Measurements from ENCODE around the gene PNMA8C.
A peak's percentile ranks its signal among the peaks of the same experiment; 100 is the strongest.

PNMA8C gene

GRCh38 chr19:46428239-46429135 lies at the start of gene PNMA8C:
Gene PNMA8C, minus strand, starts transcription at chr19:46428936. Its CDS starts 577 bp downstream, at chr19:46428359.
- peak; percentile 16 for DNase-seq (ENCODE audit: low read depth)

- no peak for DNase-seq (ENCODE audit: low read depth)
These were observed 47.2 kb upstream of the PNMA8C start for GRCh38 chr19:46475986-46476385.

- no peak for DNase-seq (ENCODE audit: low read depth)
These were observed 45.5 kb upstream of the PNMA8C start for GRCh38 chr19:46474211-46474610.

- no peak for DNase-seq (ENCODE audit: low read depth)
These were observed 43.9 kb upstream of the PNMA8C start for GRCh38 chr19:46472592-46472991.

GRCh38 chr19:46471811-46472543 lies 43.2 kb upstream of the PNMA8C start:
- DNase-seq (ENCODE audit: low read depth), result no peak

GRCh38 chr19:46471116-46471733 lies 42.5 kb upstream of the PNMA8C start, which contains the start of gene PNMA8A:
Gene PNMA8A, minus strand, starts transcription at chr19:46471563. Its CDS starts 528 bp downstream, at chr19:46471035.
- DNase-seq (ENCODE audit: low read depth), result no peak

- DNase-seq (ENCODE audit: low read depth), result no peak
These were observed 41.6 kb upstream of the PNMA8C start for GRCh38 chr19:46470376-46470775.

GRCh38 chr19:46469541-46470185 lies 40.9 kb upstream of the PNMA8C start:
- DNase-seq (ENCODE audit: low read depth), result no peak

GRCh38 chr19:46466536-46467196 lies 37.9 kb upstream of the PNMA8C start:
- no peak for DNase-seq (ENCODE audit: low read depth)

GRCh38 chr19:46463516-46463915 lies 34.8 kb upstream of the PNMA8C start:
- no peak for DNase-seq (ENCODE audit: low read depth)

GRCh38 chr19:46461537-46461936 lies 32.8 kb upstream of the PNMA8C start:
- no peak for DNase-seq (ENCODE audit: low read depth)

GRCh38 chr19:46460981-46461380 lies 32.2 kb upstream of the PNMA8C start:
- DNase-seq (ENCODE audit: low read depth), result no peak

GRCh38 chr19:46460055-46460454 lies 31.3 kb upstream of the PNMA8C start:
- no peak for DNase-seq (ENCODE audit: low read depth)

- DNase-seq (ENCODE audit: low read depth), result no peak
These were observed 28.2 kb upstream of the PNMA8C start for GRCh38 chr19:46456930-46457329.

GRCh38 chr19:46454244-46454643 lies 25.5 kb upstream of the PNMA8C start:
- DNase-seq (ENCODE audit: low read depth), result no peak

- no peak for DNase-seq (ENCODE audit: low read depth)
These were observed 24.9 kb upstream of the PNMA8C start for GRCh38 chr19:46453661-46454060.

- no peak for DNase-seq (ENCODE audit: low read depth)
These were observed 23.4 kb upstream of the PNMA8C start for GRCh38 chr19:46452186-46452585.

GRCh38 chr19:46451352-46451751 lies 22.6 kb upstream of the PNMA8C start:
- DNase-seq (ENCODE audit: low read depth), result no peak

- DNase-seq (ENCODE audit: low read depth), result no peak
These were observed 22.0 kb upstream of the PNMA8C start for GRCh38 chr19:46450737-46451136.

- DNase-seq (ENCODE audit: low read depth), result no peak
These were observed 20.5 kb upstream of the PNMA8C start for GRCh38 chr19:46449228-46449627.

- no peak for DNase-seq (ENCODE audit: low read depth)
These were observed 19.9 kb upstream of the PNMA8C start for GRCh38 chr19:46448601-46449000.

GRCh38 chr19:46447824-46448223 lies 19.1 kb upstream of the PNMA8C start:
- no peak for DNase-seq (ENCODE audit: low read depth)

All from activated T-helper 1 cell treated with Interleukin-2 at 50 U/mL for 16 hours (primary cell).